Stimulated activated CD4-positive, alpha-beta T cell treated with anti-CD3 and anti-CD28 coated beads, Interleukin-15, amount 100 ng/mL, for 24 hours (primary cell): Measurements from ENCODE around the gene ANAPC16.
A peak's percentile ranks its signal among the peaks of the same experiment; 100 is the strongest.

Source experiments
- DNase-seq: peaks from one replicate; pipeline ENCODE4 v3.0.0-alpha.2; 2020

Gene ANAPC16

GRCh38 chr10:72245949-72246525 lies 30.2 kb downstream of the ANAPC16 start:
- DNase-seq = peak; percentile 20

- DNase-seq = peak; percentile 78
These were observed 32.8 kb downstream of the ANAPC16 start for GRCh38 chr10:72248468-72249151.

- DNase-seq = peak; percentile 19
These were observed 33.5 kb downstream of the ANAPC16 start for GRCh38 chr10:72249176-72249862.

GRCh38 chr10:72250666-72251065 lies 34.9 kb downstream of the ANAPC16 start:
- DNase-seq = no peak

GRCh38 chr10:72251635-72252034 lies 35.8 kb downstream of the ANAPC16 start:
- no peak for DNase-seq

- no peak for DNase-seq
These were observed 37.2 kb downstream of the ANAPC16 start for GRCh38 chr10:72252972-72253371.

GRCh38 chr10:72253578-72253977 lies 37.8 kb downstream of the ANAPC16 start:
- DNase-seq = no peak

GRCh38 chr10:72254813-72255568 lies 39.2 kb downstream of the ANAPC16 start:
- DNase-seq = peak; percentile 49

- no peak for DNase-seq
These were observed 40.3 kb downstream of the ANAPC16 start for GRCh38 chr10:72255977-72256729.

GRCh38 chr10:72257051-72257892 lies 41.5 kb downstream of the ANAPC16 start:
- peak; percentile 30 for DNase-seq

- no peak for DNase-seq
These were observed 42.8 kb downstream of the ANAPC16 start for GRCh38 chr10:72258617-72259016.

GRCh38 chr10:72259491-72260238 lies 43.9 kb downstream of the ANAPC16 start:
- peak; percentile 39 for DNase-seq

- peak; percentile 93 for DNase-seq
These were observed 44.6 kb downstream of the ANAPC16 start for GRCh38 chr10:72260239-72260975.

GRCh38 chr10:72260976-72261783 lies 45.4 kb downstream of the ANAPC16 start:
- peak; percentile 77 for DNase-seq

- no peak for DNase-seq
These were observed 46.1 kb downstream of the ANAPC16 start for GRCh38 chr10:72261784-72262404.

- DNase-seq = peak; percentile 38
These were observed 47.9 kb downstream of the ANAPC16 start for GRCh38 chr10:72263613-72264241.

- no peak for DNase-seq
These were observed 48.7 kb downstream of the ANAPC16 start for GRCh38 chr10:72264536-72264935.

GRCh38 chr10:72265508-72265907 lies 49.7 kb downstream of the ANAPC16 start:
- no peak for DNase-seq
